Mesenchymal stem cell (in vitro differentiated cells and primary cell): Measurements from ENCODE around the gene ZNF469.
A peak's percentile ranks its signal among the peaks of the same experiment; 100 is the strongest.

Experiments
- DNase-seq: peaks from one replicate; pipeline ENCODE4 v3.0.0-alpha.2; 2013
- H2AFZ ChIP-seq: one replicate; pipeline ENCODE4 v1.6.1; 2013; ENCODE audit warnings: low read depth, mild to moderate bottlenecking, control low read depth, inconsistent platforms, low read length, moderate library complexity
- H2AK5ac ChIP-seq: 2 replicates; pipeline ENCODE4 v1.6.1; 2013; ENCODE audit warnings: low read length, moderate library complexity, mild to moderate bottlenecking, inconsistent platforms; ENCODE audit not compliant: severe bottlenecking
- H2BK120ac ChIP-seq: one replicate; pipeline ENCODE4 v1.6.1; 2013; ENCODE audit warnings: low read depth, mild to moderate bottlenecking, inconsistent platforms, low read length, moderate library complexity
- H2BK12ac ChIP-seq, 2 experiments: one replicate each; pipeline ENCODE4 v1.6.1; 2013; ENCODE audit warnings: inconsistent platforms in 2 of 2, low read length in 2 of 2, mild to moderate bottlenecking in 2 of 2, moderate library complexity in 2 of 2, control low read depth in 1 of 2
- H2BK15ac ChIP-seq: one replicate; pipeline ENCODE4 v1.6.1; 2013; ENCODE audit warnings: mild to moderate bottlenecking, low read depth, inconsistent platforms; ENCODE audit not compliant: poor library complexity, severe bottlenecking
- H2BK5ac ChIP-seq: 2 replicates; pipeline ENCODE4 v1.6.1; 2013; ENCODE audit warnings: low read depth, mild to moderate bottlenecking, low read length, control low read depth, inconsistent platforms; ENCODE audit not compliant: poor library complexity, severe bottlenecking
- H3K14ac ChIP-seq, 2 experiments: one replicate each; pipeline ENCODE4 v1.6.1; 2013; ENCODE audit warnings: inconsistent platforms in 2 of 2, low read length in 2 of 2, control low read depth in 1 of 2, mild to moderate bottlenecking in 1 of 2, moderate library complexity in 1 of 2
- H3K18ac ChIP-seq, 2 experiments: one replicate each; pipeline ENCODE4 v1.6.1; 2013; ENCODE audit warnings: inconsistent platforms in 2 of 2, low read length in 2 of 2, control low read depth in 1 of 2, low read depth in 1 of 2, mild to moderate bottlenecking in 1 of 2
- H3K23ac ChIP-seq, 2 experiments: one replicate each; pipeline ENCODE4 v1.6.1; 2013; ENCODE audit warnings: inconsistent platforms in 2 of 2, low read length in 2 of 2, mild to moderate bottlenecking in 2 of 2, moderate library complexity in 2 of 2, control low read depth in 1 of 2
- H3K27ac ChIP-seq: 2 replicates; pipeline ENCODE4 v1.5.1; 2013; ENCODE audit warnings: mild to moderate bottlenecking, moderate library complexity, low read length, control low read depth, inconsistent platforms; ENCODE audit not compliant: poor library complexity, severe bottlenecking
- H3K27me3 ChIP-seq, 2 experiments: 2 replicates each; pipeline versions ENCODE4 v1.6.1 to v1.7.0; 2013; ENCODE audit warnings: low read length in 2 of 2, mild to moderate bottlenecking in 2 of 2, moderate library complexity in 2 of 2, control low read depth in 1 of 2, inconsistent platforms in 1 of 2; ENCODE audit not compliant: control insufficient read depth in 1 of 2, insufficient read depth in 1 of 2
- H3K36me3 ChIP-seq, 2 experiments: 2 replicates each; pipeline versions ENCODE4 v1.6.1 to v1.7.0; 2013; ENCODE audit warnings: low read length in 2 of 2, control low read depth in 1 of 2, inconsistent platforms in 1 of 2, low read depth in 1 of 2, mild to moderate bottlenecking in 1 of 2; ENCODE audit not compliant: insufficient read depth in 2 of 2, control insufficient read depth in 1 of 2
- H3K4ac ChIP-seq, 2 experiments: one replicate each; pipeline ENCODE4 v1.6.1; 2013; ENCODE audit warnings: inconsistent platforms in 2 of 2, low read length in 2 of 2, mild to moderate bottlenecking in 2 of 2, moderate library complexity in 2 of 2, control low read depth in 1 of 2, low read depth in 1 of 2
- H3K4me1 ChIP-seq: 2 replicates; pipeline ENCODE4 v1.6.1; 2013; ENCODE audit warnings: low read depth, low read length, control low read depth; ENCODE audit not compliant: control insufficient read depth, insufficient read depth
- H3K4me2 ChIP-seq: 2 replicates; pipeline ENCODE4 v1.6.1; 2013; ENCODE audit warnings: low read length, mild to moderate bottlenecking, inconsistent platforms; ENCODE audit not compliant: poor library complexity, severe bottlenecking
- H3K4me3 ChIP-seq, 2 experiments: 2 replicates each; pipeline versions ENCODE4 v1.5.1 to v1.7.0; 2013; ENCODE audit warnings: low read length in 2 of 2, mild to moderate bottlenecking in 2 of 2, control low read depth in 1 of 2, low read depth in 1 of 2; ENCODE audit not compliant: insufficient read depth in 1 of 2
- H3K79me1 ChIP-seq: replicated peaks from 2 replicates; pipeline ENCODE4 v1.6.1; 2013; ENCODE audit warnings: mild to moderate bottlenecking, control low read depth, low read length, inconsistent platforms; ENCODE audit not compliant: poor library complexity, severe bottlenecking
- H3K9ac ChIP-seq: 2 replicates; pipeline ENCODE4 v1.7.0; 2013; ENCODE audit warnings: mild to moderate bottlenecking, low read length, moderate library complexity
- H3K9me3 ChIP-seq: 2 replicates; pipeline ENCODE4 v1.7.0; 2013; ENCODE audit warnings: mild to moderate bottlenecking, low read length; ENCODE audit not compliant: control insufficient read depth
- H4K8ac ChIP-seq: one replicate; pipeline ENCODE4 v1.6.1; 2013; ENCODE audit warnings: inconsistent platforms, mild to moderate bottlenecking, low read length, moderate library complexity
- H4K91ac ChIP-seq: one replicate; pipeline ENCODE4 v1.6.1; 2013; ENCODE audit warnings: mild to moderate bottlenecking, low read length, inconsistent platforms
- WGBS: methylation state at CpG from one replicate; pipeline ENCODE4 v1.1.7; 2013; ENCODE audit warnings: mixed read lengths; 5-methylcytosine and 5-hydroxymethylcytosine counted together

The ZNF469 gene

DNA sequence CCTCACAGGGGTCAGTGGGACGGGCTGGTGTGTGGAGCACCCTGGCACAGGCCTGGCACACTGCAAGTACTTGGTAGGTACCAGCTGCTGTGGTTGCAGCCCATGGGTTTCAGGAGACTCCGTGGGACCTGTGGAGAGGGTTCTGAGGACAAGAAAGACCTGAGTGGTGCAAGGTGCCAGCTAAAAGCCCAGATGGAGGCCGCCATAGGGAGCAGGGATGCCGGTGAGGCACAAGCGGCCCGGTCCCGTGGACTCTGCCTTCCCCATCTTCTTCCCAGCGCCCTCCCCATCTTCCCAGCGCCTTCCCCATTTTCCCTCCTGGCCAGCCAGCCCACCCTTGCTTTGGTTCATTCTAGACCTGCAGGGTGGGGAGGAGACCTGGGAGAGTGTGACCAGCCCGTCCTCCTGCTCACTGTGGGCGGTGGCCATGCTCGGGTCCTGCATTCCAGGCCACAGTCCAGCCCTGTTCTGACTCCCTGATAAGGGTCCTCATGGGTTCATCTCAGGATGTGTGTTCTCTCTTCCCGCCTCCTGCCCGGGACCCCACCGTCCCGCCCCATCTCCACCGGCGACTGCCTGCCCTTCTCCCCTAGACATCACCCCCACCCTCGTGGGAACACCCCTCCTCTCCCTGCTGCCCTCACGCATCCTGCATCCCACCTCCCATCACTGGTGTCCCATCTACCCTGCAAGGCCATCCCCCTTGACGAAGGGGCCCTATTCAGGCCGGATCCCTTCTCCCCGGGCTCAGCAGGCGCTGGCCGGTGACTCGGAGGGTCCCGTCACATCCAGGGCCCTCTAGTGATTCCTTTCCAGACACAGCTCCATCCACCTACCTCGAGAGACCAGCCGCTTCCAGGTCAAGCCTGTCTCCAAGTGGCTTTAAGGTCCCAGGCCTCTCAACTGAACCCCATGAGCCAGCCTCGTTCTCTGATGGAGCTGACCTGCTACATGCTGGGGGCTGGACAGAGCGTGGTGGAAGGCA is 3.4 kb downstream of the ZNF469 start:
- H2AFZ ChIP-seq: no peak overlapping the region
- H2AK5ac ChIP-seq: no peak overlapping the region
- no peak overlapping the region for H3K27ac ChIP-seq
- no peak overlapping the region for H3K9ac ChIP-seq
- H3K27me3 ChIP-seq: no peaks in the 10 kb centered on the region
- H3K4me1 ChIP-seq: peaks cover 23% of the 10 kb centered on the region
- H2BK120ac ChIP-seq: no peak overlapping the region
- H2BK15ac ChIP-seq: no peak overlapping the region
- no peak overlapping the region for H3K4ac ChIP-seq
- peaks cover 0 to 24% of the 10 kb centered on the region in 2 experiments for H3K36me3 ChIP-seq
- DNase-seq: no peak
- H3K23ac ChIP-seq: no peak overlapping the region
- H3K79me1 ChIP-seq: peaks cover 3% of the 10 kb centered on the region
- H4K91ac ChIP-seq: no peak overlapping the region
- no peak overlapping the region for H3K4me2 ChIP-seq
- no peaks in the 10 kb centered on the region for H3K9me3 ChIP-seq
- no peak overlapping the region for H3K4me3 ChIP-seq
- no peak overlapping the region for H3K14ac ChIP-seq
- H4K8ac ChIP-seq: no peak overlapping the region
- H2BK5ac ChIP-seq: no peak overlapping the region
- no peak overlapping the region for H2BK12ac ChIP-seq
- no peak overlapping the region for H3K18ac ChIP-seq
- 94% methylated on average over 25 of the region's 31 CpGs for WGBS

GRCh38 chr16:88387180-88387765 is 4.5 kb downstream of the ZNF469 start:
- H4K91ac ChIP-seq: no peak overlapping the region
- H3K4me3 ChIP-seq: peak overlapping the region in 1 of 2 experiments; percentile 6
- H3K4me1 ChIP-seq: peaks cover 25% of the 10 kb centered on the region
- H2BK120ac ChIP-seq: no peak overlapping the region
- H3K9ac ChIP-seq: peak overlapping the region; percentile 55
- H2AFZ ChIP-seq: no peak overlapping the region
- H3K14ac ChIP-seq: no peak overlapping the region
- H3K4ac ChIP-seq: no peak overlapping the region
- no peaks in the 10 kb centered on the region for H3K27me3 ChIP-seq
- H2BK12ac ChIP-seq: no peak overlapping the region
- no peak overlapping the region for H3K4me2 ChIP-seq
- H2AK5ac ChIP-seq: no peak overlapping the region
- no peaks in the 10 kb centered on the region for H3K9me3 ChIP-seq
- H2BK15ac ChIP-seq: no peak overlapping the region
- H3K27ac ChIP-seq: no peak overlapping the region
- no peak for DNase-seq
- no peak overlapping the region for H4K8ac ChIP-seq
- peaks cover 2 to 24% of the 10 kb centered on the region in 2 experiments for H3K36me3 ChIP-seq
- H2BK5ac ChIP-seq: no peak overlapping the region
- peaks cover 3% of the 10 kb centered on the region for H3K79me1 ChIP-seq
- WGBS: 94% methylated on average over 29 of the region's 29 CpGs
- no peak overlapping the region for H3K18ac ChIP-seq
- H3K23ac ChIP-seq: no peak overlapping the region

DNA sequence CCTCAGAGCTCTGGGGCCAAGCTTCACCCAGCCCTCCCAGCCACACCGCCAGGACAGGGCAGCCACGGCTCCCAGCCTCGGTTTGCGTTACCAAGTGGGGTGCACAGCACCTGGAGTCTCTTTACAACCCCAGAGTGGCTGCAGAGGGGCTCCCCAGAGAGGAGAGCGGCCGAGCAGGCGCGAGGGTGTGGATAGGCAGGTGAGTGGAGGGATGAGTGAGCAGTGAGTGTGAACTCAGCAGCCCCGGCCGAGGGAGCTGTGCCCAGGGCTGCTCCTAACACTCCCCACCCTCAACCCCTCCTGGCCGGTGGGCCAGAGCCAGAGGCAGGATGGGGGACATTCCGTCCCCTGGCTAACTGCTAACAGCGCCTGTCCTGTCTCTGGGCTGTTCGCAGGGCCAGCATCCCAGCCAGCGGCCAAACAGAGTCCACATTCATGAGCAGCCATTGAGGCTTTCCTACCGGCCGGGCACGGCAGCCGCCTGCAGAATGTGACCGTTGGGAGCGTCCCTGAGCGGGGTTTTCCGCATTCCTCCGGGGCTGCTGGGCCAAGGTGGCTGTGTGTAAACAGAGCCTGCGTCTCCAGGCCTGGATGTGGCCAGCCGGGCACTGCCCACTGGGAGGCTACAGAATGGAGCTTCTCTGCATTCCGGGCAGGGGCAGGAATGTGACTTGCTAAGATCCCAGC is 5.3 kb downstream of the ZNF469 start:
- H3K9me3 ChIP-seq: no peaks in the 10 kb centered on the region
- H3K79me1 ChIP-seq: peaks cover 3% of the 10 kb centered on the region
- no peak overlapping the region for H3K27ac ChIP-seq
- H3K18ac ChIP-seq: no peak overlapping the region
- no peak overlapping the region for H2BK15ac ChIP-seq
- whole genome bisulfite sequencing: 85% methylated on average over 23 of the region's 27 CpGs
- H3K14ac ChIP-seq: no peak overlapping the region
- H3K4me2 ChIP-seq: no peak overlapping the region
- no peak overlapping the region for H3K9ac ChIP-seq
- H3K4me3 ChIP-seq: no peak overlapping the region
- H3K23ac ChIP-seq: no peak overlapping the region
- H2BK12ac ChIP-seq: no peak overlapping the region
- no peak overlapping the region for H3K4ac ChIP-seq
- no peak overlapping the region for H2BK120ac ChIP-seq
- H4K8ac ChIP-seq: no peak overlapping the region
- no peak overlapping the region for H2AFZ ChIP-seq
- no peak overlapping the region for H2BK5ac ChIP-seq
- DNase-seq: no peak
- H3K4me1 ChIP-seq: peaks cover 22% of the 10 kb centered on the region
- no peaks in the 10 kb centered on the region for H3K27me3 ChIP-seq
- H2AK5ac ChIP-seq: no peak overlapping the region
- peak overlapping the region; percentile 65 for H4K91ac ChIP-seq
- H3K36me3 ChIP-seq: peaks cover 2 to 24% of the 10 kb centered on the region in 2 experiments

DNA sequence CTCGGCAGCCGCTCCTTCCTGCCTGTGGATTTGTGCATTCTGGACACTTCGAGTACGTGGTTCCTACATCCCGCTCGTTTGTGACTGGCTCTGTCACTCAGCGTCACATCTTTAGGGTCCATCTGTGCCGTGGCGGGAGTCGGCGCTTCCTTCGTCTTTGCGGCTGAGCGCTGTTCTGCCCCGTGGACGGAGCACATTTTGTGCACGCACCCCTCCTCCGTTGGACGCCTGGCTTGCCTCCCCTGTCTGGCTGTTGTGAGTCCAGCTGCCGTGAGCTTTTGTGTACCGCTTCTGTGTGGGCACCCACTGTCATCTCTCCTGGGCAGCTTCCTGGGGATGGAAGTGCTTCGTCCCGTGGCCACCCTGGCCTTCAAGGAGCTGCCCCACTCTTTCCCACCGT is 6.4 kb downstream of the ZNF469 start:
- Histone ChIP-seq H2BK12ac (no peak overlapping the region), H2AK5ac (no peak overlapping the region), H3K4me2 (no peak overlapping the region), H3K9me3 (no peaks in the 10 kb centered on the region), H3K27me3 (no peaks in the 10 kb centered on the region), H3K18ac (no peak overlapping the region), H3K36me3 (peaks cover 8 to 24% of the 10 kb centered on the region in 2 experiments), H3K23ac (peak overlapping the region in 1 of 2 experiments; percentile 11), H3K14ac (no peak overlapping the region), H3K4ac (no peak overlapping the region), H3K27ac (no peak overlapping the region), H2BK15ac (no peak overlapping the region), H3K9ac (no peak overlapping the region), H4K91ac (no peak overlapping the region), H3K79me1 (peaks cover 3% of the 10 kb centered on the region), H4K8ac (no peak overlapping the region), H2BK120ac (no peak overlapping the region), H2AFZ (no peak overlapping the region), H3K4me1 (peaks cover 20% of the 10 kb centered on the region), H2BK5ac (no peak overlapping the region), H3K4me3 (no peak overlapping the region)
- no peak for DNase-seq
- 95% methylated on average over 24 of the region's 24 CpGs for WGBS
